Progenitor cell of endocrine pancreas (in vitro differentiated cells): Measurements from ENCODE around the gene DYNLT4. TPM values are rescaled to one million over a fixed set of nuclear protein-coding genes. Genes with fewer than 3 reads are reported as not detected.

ENCODE experiments used
- DNase-seq: peaks from one replicate; pipeline ENCODE4 v3.0.0; 2021; ENCODE audit warnings: low spot score; ENCODE audit not compliant: unreplicated experiment
- H3K27ac Mint-ChIP-seq: 2 replicates; pipeline ENCODE4 v1.8.0; 2021; ENCODE audit warnings: mild to moderate bottlenecking, moderate library complexity, mixed read lengths
- H3K27me3 Mint-ChIP-seq: 2 replicates; pipeline ENCODE4 v1.8.0; 2021; ENCODE audit warnings: mixed read lengths
- H3K36me3 Mint-ChIP-seq: 2 replicates; pipeline ENCODE4 v1.8.0; 2022; ENCODE audit warnings: mixed read lengths; ENCODE audit not compliant: insufficient read depth
- H3K4me1 Mint-ChIP-seq: 2 replicates; pipeline ENCODE4 v1.8.0; 2021; ENCODE audit warnings: low read depth, mixed read lengths
- H3K4me3 Mint-ChIP-seq: 2 replicates; pipeline ENCODE4 v1.8.0; 2021; ENCODE audit warnings: low read depth, mild to moderate bottlenecking, moderate library complexity, mixed read lengths
- H3K9me3 Mint-ChIP-seq: 2 replicates; pipeline ENCODE4 v1.8.0; 2021; ENCODE audit warnings: low read depth, mixed read lengths
- total RNA-seq: library from RNA; stranded (reverse); gene quantifications from 2 replicates; pipeline ENCODE4 v1.2.1, GENCODE V29; 2021
- TF ChIP-seq, protein P1 (sequence below): fragments of 200-600 bp; sonication (generic); IDR thresholded peaks from one replicate; pipeline ENCODE4 v1.5.0; 2021; ENCODE audit warnings: antibody characterized with exemption, mild to moderate bottlenecking; ENCODE audit not compliant: unreplicated experiment

DYNLT4 gene
- total RNA-seq, 1 donor from 2014 or later, result 0.79 TPM

DNA sequence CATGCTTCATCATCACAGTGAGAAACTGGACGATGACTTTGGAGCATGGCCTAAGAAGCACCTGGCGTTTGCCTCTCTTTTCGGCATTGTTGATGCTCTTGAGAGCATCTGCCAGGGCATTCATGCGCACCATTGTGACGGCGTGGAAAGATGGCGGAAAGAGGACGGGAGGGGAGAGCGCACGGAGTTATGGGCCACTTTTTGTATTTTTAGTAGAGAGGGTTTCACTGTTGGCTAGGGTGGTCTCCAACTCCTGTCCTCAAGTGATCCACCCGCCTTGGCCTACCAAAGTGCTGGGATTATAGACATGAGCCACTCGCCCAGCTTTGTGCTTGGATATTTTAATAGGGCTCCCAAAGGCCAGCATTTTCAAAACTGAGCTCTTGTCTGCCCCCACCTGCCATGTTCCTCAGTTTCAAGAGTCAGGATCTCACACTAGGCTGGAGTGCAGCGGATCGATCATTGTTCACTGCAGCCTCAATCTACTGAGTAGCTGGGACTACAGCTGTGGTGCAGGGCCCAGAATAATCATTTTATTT, 26.5 kb downstream of the DYNLT4 start:
- Mint-ChIP-seq H3K4me3 (no peak overlapping the region), H3K27me3 (no peaks in the 10 kb centered on the region), H3K27ac (peak overlapping the region; percentile 62), H3K36me3 (peaks cover 28% of the 10 kb centered on the region), H3K4me1 (peaks cover 25% of the 10 kb centered on the region), H3K9me3 (no peaks in the 10 kb centered on the region)
- TF ChIP-seq, protein P1, sequence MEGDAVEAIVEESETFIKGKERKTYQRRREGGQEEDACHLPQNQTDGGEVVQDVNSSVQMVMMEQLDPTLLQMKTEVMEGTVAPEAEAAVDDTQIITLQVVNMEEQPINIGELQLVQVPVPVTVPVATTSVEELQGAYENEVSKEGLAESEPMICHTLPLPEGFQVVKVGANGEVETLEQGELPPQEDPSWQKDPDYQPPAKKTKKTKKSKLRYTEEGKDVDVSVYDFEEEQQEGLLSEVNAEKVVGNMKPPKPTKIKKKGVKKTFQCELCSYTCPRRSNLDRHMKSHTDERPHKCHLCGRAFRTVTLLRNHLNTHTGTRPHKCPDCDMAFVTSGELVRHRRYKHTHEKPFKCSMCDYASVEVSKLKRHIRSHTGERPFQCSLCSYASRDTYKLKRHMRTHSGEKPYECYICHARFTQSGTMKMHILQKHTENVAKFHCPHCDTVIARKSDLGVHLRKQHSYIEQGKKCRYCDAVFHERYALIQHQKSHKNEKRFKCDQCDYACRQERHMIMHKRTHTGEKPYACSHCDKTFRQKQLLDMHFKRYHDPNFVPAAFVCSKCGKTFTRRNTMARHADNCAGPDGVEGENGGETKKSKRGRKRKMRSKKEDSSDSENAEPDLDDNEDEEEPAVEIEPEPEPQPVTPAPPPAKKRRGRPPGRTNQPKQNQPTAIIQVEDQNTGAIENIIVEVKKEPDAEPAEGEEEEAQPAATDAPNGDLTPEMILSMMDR, result no peak
- DNase-seq, result no peak

DNA sequence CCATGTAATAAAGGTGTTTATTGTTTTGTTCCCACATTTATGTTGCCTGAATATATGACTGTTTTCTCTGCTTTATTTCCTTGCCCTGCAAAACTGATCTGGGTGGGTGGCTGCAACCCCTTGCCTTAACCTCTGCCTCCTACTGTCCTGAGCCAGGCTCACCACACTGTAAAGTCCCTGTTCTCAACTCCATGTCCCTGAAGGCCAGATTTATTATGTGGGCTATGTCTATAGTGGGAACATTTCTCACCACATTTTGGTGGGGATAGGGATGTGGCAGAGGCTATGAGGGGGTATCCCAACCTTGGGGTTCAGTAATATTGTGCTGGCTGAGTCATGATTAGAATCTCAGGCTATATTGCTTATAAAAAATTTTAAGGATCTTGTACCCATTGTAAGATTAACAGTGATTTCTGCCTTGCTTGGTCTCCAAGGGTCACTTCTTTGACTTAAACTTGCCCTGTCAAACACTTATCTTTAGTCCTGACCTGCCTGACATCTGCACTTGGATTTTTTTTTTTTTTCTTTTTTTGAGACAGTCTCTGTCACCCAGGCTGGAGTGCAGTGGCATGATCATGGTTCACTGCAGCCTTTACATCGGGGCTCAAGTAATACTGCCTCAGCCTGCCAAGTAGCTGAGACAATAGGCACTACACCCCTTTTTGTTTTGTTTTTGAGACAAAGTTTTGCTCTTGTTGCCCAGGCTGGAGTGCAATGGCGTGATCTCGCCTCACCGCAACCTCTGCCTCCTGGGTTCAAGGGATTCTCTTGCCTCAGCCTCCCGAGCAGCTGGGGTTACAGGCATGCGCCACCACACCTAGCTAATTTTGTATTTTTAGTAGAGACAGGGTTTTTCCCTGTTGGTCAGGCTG, 28.2 kb downstream of the DYNLT4 start:
- H3K27ac Mint-ChIP-seq, result peak overlapping the region; percentile 90
- H3K27me3 Mint-ChIP-seq, result no peaks in the 10 kb centered on the region
- peak overlapping the region; percentile 14 for H3K4me3 Mint-ChIP-seq
- H3K9me3 Mint-ChIP-seq, result no peaks in the 10 kb centered on the region
- peaks cover 22% of the 10 kb centered on the region for H3K4me1 Mint-ChIP-seq
- H3K36me3 Mint-ChIP-seq, result peaks cover 28% of the 10 kb centered on the region
- TF ChIP-seq, protein P1, result no peak
- DNase-seq, result no peak

DNA sequence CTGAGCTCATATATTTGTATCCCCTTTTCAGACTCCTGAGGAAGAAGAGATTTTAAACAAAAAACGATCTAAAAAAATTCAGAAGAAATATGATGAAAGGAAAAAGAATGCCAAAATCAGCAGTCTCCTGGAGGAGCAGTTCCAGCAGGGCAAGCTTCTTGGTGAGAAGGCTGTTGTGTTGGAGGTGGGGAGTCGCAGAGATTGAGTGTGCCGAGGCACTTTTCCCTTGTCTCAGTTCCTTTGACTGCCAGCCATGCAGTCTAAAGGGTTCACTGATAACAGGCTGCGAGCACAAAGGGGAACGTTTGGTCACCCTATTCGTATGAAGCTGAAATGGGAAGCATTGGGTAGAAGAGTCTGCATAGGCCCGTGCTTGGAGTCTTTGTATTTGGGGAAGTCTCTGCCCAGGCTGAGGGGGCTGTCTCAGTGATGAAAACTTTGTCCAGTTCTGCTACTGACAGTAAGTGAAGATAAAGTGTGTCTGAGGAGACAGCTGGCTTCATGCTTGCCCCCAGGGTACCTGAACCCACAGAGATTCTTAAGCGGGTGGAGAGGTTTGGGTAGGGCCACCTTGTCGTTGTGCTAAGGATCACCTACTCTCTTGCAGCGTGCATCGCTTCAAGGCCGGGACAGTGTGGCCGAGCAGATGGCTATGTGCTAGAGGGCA, 29.0 kb downstream of the DYNLT4 start:
- DNase-seq, result no peak
- Mint-ChIP-seq H3K36me3 (peaks cover 28% of the 10 kb centered on the region), H3K4me1 (peaks cover 18% of the 10 kb centered on the region)

DNA sequence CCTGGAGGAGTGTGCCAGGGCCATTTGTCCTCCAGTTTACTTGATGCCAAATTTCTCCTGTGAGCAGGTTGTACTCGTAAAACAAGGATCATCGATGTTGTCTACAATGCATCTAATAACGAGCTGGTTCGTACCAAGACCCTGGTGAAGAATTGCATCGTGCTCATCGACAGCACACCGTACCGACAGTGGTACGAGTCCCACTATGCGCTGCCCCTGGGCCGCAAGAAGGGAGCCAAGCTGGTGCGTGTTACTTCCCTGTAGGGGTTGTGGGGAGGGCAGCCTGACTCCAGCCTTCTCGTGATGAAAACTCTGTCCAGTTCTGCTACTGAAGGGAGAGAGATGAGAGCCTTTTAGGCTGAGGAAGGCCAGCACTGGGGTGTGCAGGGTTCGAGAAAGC, 29.6 kb downstream of the DYNLT4 start:
- no peaks in the 10 kb centered on the region for H3K9me3 Mint-ChIP-seq
- DNase-seq, result no peak
- peak overlapping the region; percentile 94 for H3K4me3 Mint-ChIP-seq
- peaks cover 28% of the 10 kb centered on the region for H3K36me3 Mint-ChIP-seq
- H3K27me3 Mint-ChIP-seq, result no peaks in the 10 kb centered on the region
- peak overlapping the region; percentile 91 for H3K27ac Mint-ChIP-seq
- peaks cover 18% of the 10 kb centered on the region for H3K4me1 Mint-ChIP-seq
- TF ChIP-seq, protein P1, result no peak

More for the DNA sequence above, 29.0 kb downstream of the DYNLT4 start:
- TF ChIP-seq, protein P1, result no peak
- peak overlapping the region; percentile 94 for H3K4me3 Mint-ChIP-seq
- H3K9me3 Mint-ChIP-seq, result no peaks in the 10 kb centered on the region
- peak overlapping the region; percentile 91 for H3K27ac Mint-ChIP-seq
- no peaks in the 10 kb centered on the region for H3K27me3 Mint-ChIP-seq

DNA sequence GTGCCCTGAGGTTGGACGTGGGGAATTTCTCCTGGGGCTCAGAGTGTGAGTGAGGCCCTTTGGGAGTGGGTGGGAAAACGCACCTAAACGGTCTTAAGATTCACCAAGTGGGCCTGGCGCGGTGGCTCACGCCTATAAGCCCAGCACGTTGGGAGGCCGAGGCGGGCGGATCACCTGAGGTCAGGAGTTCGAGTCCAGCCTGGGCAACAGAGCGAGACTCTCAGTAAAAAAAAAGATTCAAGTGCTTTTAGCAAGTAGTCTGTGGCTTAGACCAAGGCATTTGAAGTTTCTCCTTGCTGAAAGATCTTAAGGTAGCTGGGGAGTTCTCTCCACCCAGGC, 30.5 kb downstream of the DYNLT4 start:
- peaks cover 18% of the 10 kb centered on the region for H3K4me1 Mint-ChIP-seq
- peaks cover 27% of the 10 kb centered on the region for H3K36me3 Mint-ChIP-seq
- no peaks in the 10 kb centered on the region for H3K9me3 Mint-ChIP-seq

More for the DNA sequence above, 30.5 kb downstream of the DYNLT4 start:
- Mint-ChIP-seq H3K4me3 (peak overlapping the region; percentile 94), H3K27ac (peak overlapping the region; percentile 93), H3K27me3 (no peaks in the 10 kb centered on the region)
- DNase-seq, result no peak
- TF ChIP-seq, protein P1, result no peak
